GM18868 (cell line): ENCODE measurements around the gene CEP295NL.
"Not testable (repeated sequence)": the region's sequence is repeated elsewhere in the genome, so short reads cannot be mapped to it uniquely, and the experiment has no call there.

Experiments
- ATAC-seq: cut with Tn5 transposase; IDR thresholded peaks from one replicate; pipeline ENCODE4 v1.9.1; 2021; ENCODE audit warnings: mild to moderate bottlenecking, moderate library complexity; ENCODE audit not compliant: unreplicated experiment

The CEP295NL gene

DNA sequence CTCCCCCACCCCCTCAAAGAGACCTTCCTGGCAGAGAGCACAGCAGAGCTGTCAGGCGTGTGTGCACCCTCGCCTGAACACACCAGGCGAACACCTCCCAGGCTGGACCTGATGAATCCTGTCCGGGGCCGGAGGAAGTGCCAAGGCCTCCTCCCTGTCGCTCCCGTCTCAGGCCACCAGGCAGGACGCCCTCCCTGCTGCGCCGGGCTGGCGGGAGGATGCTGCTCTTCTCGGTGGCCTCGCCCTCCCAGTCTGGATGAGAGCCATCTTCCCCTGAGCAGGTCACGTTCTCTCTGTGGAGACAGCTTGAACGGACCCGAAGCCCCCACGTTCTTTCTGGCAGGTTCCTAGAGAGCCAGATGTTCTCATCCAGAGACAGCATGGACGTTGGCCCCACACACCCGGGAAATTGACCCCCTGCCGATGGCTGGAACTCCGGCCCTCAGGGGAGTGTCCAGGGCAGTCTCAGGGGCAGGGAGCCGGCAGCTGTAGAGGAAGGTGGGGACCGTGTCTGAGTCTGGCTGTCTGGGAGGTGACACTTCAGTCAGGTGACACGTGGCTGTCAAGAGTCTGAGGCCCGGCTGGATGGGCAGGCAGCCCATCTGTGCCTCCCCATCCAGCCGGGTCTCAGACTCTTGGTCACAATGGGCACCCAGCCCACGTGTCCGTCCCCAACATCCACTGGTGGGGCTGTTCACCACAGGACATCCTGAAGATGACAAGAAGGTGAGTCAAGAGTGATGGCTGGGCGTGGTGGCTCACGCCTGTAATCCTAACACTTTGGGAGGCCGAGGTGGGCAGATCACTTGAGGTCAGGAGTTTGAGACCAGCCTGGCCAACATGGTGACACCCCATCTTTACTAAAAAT is 27.1 kb upstream of the CEP295NL start:
- no peak for ATAC-seq

DNA sequence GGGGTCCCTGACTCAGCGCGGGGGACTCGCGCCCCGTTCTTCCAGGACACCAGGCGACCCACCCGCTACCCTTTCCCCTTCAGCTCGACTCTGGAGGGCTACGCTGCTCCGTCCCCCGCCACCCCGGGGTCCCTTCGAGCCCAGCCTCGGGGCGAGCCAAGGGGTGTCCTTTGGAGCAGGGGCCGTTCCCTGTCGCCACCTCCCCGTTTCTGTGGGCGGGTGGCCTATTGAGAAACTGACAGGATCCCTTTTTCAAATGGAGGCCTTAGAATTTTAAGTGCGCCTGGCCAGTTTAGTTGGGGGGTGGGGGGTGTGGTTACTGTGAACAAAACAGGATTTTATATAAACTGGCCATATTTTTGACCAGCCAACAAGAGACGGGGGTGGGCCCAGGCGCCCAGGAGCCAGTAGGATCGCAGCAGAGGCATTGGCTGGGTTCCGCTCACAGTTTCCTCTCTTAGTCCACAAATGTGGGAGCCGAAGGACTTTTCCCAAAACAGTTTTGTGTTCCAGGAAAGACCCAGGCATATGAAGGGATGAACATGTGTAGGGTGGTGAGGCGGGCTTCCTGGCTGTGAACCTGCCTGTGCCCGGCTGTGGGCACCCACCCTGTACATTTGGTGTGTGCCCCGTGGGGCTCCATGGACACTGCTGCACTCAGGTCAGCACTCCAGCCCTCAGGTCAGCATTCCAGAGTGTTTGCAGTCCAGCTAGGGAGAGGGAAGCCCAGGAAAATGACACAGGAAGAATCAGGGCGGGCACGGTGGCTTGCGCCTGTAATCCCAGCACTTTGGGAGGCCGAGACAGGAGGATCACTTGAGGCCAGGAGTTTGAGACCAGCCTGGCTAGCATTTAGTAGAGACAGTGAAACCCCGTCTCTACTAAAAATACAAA is 22.9 kb upstream of the CEP295NL start:
- ATAC-seq: no peak

DNA sequence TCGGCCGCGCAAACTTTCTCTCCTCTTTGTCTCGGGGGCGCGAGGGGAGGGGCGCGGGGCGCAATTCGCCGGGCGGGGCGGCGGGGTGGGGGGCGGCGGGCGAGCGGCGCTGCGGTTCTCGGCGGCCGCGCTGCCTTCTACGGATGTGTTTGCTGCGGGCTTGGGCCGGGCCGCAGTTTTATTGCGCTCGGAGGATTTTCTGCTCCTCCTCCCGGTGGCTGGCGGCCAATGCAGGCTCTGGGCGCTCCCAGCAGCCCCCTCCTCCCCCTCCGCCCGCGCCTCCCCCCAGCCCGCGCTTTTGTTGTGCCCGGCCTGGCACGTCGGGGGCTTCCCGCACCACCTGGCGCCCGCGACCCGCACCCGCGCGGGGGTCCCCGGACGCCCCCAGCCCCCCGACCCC is 22.2 kb upstream of the CEP295NL start, which contains the start of gene TIMP2:
Gene TIMP2 (minus strand): TSS at position 154 of the 400 bp plus-strand sequence. CDS start 299 bp downstream, outside the sequence.
- ATAC-seq: no peak

DNA sequence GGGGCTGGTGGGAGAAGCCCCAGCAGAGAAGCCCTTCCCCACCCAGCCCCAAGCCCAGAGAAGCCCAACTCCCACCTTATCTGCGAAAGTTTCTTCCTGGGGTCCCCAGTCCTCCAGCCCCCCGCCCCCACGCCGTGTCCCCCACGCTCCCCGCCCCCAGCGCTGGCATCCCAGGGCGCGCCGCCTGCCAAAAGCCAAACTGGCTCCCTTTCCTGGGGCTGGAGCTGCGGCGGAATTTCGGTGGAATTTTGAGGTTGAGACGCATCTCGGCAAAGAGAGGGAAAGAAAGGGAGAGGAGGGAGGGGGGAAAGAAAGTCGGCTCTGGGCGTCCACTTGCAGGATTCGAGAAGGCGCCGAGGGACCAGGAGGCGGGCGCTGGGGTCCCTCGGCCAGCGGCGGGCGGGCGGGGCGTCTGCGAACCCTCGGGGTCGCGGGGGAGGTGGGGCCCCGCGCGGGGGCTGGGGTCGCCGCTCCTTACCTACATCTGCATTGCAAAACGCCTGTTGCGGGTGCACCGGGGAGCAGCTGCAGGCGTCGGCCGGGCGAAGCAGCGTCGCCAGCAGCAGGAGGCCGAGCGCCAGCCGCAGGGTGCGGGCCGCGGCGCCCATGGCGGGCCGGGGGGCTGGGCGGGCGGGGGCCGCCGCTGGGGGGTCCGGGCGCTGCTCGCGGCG is 21.6 kb upstream of the CEP295NL start:
- ATAC-seq: no peak

DNA sequence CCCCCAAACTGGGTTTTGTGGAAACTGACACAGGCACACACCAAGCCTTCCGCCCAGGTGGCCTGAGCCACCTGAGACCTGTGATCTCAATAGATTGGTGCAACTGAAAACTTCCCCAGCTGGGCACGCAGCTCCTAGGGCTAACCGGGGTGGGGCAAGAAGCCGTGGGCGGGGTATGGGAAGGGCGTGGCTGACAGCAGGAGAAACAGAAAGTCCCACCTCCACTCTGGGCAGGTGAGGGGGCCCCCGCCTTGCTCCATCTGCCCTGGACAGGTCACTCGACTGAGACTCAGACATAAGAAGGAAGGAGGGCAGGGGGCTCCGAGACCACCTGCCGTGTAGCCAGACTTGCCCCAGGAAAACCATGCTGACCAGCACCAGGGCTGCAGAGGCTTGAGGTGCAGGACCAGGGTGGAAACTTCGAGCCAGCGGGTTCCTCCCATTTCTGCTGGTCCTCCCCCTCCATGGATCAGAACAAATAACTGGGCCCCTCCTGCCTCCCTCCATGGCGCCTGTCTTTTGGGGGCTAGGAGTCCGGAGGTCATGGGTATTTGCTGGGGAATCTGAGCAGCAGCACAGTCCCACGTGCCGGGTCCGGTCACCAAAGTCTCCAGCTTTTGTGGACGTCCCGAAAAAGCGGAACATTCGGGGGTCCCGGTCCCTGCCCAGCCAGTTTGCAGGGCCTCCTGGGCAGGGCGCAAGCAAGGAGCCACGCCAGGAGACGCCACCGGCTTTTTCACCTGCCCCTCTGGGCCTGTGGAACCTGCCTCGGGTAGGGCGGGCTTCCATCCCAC is 20.9 kb upstream of the CEP295NL start:
- no peak for ATAC-seq

DNA sequence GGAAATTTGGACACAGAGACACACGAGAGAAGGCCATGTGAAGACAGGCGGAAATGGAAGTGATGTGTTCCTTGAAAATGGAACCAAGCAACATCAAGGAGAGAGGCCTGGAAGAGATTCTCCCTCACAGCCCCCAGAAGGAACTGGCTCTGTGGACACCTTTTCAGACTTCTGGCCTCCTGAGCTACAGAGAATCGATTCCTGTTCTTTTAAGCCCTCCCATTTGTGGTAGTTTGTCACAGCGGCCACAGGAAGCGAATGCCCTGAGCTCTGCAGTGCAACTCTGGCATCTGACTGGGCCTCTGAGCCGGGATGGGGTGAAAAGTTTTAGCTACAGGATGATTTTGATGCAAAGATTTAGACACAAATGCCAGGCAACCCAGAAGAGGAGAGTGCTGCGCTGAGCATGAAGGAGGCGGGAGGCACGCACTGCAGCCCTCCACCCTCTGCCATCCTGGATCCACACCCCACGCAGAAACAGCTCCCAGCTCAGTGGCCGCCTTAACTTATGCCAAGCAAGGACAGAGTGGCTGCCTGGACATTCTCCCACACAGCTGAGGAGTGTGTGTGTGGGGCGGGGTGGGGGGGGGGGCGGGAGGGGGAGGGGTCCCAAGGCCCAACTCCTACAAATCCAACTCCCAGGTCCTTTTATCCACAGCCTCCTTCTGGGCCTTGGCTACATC is 20.0 kb upstream of the CEP295NL start:
- no peak for ATAC-seq

DNA sequence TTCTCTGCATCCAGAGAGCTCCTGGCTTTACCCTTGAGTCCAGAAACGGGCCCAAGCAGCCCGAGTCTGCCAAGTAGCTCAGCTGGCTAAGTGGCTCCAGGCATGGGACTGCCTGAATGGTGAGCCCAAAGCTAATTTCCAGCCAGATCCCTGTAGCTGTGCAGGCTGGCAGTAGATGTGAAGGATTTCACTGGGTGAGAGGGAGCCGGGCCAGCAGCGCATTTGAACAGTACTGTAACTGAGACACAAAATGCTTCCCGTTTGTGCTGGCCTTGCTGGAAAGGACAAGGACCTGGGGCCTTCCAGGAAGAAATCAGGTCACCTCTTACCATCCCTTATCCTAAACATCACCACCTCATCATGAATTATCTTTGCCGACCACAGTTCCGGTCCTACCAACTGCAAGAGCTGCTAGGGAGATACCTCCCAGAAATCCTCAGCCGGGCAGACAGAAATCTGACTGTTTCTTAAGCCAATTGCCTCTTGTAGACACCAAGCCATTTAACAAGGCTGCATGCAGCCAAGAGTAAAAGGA is 18.5 kb upstream of the CEP295NL start:
- ATAC-seq: no peak

DNA sequence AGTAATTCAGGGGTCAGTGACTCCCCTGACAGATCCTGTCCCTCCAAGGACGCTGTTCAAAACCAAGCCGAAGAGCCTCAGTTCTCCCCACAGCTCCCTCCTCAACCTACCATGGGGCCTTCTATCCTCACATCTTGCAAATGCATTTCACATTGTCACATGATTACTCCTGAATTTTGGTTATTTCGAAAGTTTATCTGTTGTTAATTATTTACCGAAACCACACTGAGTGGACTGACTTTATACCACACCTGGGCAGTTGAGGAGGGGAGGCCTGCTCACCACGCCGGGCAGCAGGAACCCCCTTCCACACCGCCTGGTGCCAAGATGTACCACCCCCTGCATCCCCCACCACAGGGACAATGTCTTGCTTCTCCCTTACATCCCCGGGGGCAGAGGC is 17.5 kb upstream of the CEP295NL start:
- no peak for ATAC-seq

DNA sequence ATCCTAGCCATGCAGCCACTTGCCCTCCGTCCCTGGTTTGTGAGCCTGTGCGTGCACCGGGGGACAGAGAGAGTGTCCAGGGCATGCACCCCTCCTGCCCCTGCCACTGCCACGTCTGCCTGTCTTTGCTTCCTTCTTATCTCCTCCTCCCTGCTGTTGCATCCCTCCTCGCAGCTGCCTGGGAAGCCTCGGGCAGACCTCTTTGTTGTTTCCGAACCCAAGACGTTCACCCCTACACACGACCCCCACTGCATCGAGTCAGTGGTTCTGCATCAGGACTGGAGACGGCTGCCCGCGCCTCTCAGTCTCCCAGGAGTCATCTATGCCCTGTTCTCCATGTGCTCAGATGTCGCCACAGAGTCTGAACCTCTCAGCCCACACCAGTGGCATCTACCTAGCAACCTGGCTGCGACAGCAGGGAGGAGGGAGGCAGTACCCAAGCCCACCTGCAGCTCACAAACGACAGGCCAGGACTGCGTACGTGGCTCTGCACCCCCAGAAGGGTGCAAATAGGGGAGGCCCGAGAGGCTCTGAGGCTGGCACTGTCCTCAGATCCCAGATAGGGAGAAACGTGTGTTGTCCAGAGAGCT is 17.0 kb upstream of the CEP295NL start:
- no peak for ATAC-seq

DNA sequence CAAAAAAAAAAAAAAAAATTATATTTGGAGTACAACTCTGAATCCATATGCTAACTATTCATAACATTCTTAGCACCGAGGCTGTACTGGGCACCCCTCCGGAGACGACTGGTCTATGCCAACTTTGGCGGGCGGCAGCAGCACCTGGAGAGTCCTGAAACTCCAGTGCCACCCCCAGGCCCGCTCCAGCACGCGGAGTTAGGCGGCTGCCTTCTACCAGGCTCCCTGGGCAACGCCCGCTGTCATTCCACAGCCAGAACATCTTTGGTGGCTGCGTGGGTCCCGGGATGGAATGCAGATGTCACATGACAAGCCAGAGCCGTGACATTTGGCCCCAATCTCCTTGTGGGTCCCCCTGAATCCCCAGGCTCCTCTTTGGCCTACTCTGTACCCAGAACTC is 16.0 kb upstream of the CEP295NL start:
- no peak for ATAC-seq

DNA sequence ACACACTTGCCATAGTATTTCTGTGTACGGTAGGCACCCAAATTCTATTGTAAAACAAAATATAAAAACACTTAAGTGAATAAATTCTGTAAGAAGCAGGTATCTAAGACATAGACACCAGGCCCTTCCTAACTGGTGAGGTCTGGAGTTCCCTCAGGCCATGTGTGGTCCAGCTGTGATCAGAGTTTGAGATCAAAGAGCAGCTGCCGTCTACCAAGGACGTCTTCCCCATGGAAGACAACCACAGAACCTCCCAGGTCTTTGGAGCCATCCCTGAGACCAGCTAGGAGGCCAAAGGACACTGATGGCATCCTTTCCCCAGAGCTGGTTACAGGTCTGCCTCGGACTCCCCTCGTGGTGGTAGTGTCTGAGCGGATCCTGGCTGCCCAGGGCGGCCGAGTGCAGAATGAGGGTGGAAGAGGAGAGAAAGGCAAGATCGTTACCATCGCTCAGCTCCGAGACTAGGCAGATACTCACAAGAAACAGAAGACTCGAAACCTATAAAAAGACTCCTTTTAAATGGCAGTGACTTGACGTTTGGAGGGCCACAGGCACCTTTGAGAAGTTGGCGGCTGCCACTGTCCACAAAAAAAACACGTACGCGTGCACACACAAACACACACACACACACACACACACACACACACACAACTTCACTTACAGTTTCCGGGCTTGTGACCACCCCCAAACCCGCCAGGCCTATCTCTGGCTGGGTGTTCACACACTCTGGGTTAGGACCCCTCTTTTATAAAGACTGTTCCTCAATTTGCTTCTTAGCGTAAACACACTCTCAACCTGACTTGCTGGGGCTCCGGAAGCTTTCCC is 14.7 kb upstream of the CEP295NL start:
- no peak for ATAC-seq

DNA sequence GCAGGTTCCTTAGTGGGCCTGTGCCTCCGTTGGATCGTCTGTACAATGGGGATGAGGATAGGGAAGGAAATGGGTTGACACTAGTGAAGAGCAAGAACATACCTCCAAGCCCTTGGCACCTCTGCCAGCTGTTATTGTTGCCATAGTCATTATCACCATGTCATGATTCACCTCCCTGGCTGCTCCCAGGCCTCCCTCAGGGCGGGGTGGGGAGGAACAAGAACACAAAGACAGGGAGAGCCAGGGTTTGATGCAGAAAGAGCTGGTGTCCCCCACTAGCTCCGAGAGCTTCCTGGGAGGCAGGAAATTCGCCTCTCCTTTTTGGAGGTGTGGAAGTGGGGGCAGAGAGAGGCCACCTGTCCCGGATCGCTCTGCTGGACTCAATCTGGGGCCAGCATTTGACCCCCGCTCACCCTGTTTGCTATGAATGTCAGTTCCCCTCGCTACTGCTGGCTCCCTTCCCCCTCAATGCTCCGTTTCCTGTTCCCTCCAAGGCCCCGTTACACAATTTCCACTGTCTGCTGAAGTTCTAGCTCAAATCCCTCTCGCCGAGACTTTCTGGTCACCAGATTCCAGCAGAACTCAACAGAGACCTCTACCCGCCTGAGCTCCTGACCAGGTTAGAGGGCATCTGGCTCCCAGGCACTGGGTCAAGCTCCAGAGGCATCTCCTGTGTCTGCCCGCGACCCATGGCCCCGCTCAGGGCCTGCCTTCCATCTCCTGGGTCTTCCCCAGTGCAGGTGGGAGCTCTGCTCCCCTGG is 13.1 kb upstream of the CEP295NL start:
- ATAC-seq: no peak

DNA sequence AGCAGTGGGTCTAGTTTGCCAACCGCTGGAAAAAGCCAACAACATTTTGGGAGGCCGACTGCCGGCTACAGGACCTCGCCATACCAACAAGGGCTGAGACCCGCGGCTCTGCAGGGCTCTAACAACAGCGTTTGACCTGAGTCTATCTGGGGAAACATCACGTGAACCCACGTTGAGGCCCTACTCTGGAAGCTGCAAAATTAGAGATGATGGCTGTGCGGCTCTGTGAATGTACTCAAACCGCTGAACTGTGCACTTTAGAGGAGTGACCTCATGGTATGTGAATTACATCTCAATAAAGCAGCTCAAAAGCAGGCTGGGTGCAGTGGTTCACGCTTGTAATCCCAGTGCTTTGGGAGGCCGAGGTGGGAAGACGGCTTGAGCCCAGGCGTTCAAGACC is 10.1 kb upstream of the CEP295NL start:
- ATAC-seq: no peak

DNA sequence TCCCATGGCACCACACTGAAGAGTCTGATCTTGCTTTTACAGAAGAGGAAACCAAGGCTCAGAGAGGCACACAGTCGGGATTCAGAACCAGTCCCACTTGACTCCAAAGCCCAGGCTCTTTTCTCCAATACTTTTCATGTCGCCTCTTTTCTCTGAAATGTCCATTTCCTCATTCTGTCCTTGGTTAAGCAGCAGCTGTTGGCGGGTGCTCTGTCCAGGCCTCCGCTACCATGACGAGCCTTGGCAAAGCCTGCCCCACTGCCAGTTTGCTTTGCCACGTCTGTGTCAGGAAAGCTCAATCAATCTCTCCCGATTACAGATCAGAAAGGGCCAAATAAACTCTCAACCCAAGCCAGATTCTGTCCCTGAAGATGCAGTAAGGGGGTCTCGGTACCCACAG is 9.1 kb upstream of the CEP295NL start:
- no peak for ATAC-seq

DNA sequence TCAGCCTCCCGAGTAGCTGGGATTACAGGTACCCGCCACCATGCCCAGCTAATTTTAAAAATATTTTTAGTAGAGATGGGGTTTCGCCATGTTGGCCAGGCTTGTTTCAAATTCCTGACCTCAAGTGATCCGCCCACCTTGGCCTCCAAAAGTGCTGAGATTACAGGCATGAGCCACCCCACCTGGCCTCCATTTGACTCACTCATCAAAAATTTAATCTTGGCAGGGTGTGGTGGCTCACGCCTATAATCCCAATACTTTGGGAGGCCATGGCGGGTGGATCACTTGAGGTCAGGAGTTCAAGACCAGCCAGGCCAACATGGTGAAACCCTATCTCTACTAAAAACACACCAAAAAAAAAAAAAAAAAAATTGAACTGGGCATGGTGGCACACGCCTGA is 8.5 kb upstream of the CEP295NL start:
- not testable (repeated sequence) for ATAC-seq

DNA sequence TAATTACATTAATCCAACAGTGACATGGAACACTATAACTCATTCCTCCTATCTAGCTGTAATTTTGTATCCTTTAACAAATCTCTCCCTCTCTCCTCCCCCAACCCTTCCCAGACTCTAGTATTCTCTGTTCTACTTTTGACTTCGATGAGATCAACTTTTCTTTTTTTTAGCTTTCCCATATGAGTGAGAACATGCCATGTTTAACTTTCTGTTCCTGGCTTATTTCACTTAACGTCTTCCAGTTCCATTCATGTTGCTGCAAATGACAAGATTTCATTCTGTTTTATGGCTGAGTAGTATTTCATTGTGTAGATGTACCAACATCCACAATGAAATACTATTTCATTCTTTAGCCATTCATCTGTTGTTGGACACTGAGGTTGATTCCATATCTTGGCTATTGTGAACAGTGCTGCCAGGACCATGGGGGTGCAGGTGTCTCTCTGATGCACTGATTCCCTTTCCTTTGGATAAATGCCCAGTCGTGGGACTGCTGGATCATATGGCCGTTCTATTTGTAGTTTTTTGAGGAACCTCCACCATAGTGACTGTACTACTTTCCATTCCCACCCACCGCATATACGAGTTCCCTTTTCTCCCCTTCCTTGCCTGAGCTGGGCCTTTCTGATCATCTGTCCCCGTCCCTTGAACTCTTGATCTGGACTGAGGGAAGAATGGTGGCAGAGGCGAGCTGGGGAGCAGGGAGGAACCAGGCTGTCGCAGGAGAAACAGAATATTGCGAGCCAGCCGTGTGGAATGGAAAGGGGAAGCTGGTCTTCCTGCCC is 7.7 kb upstream of the CEP295NL start:
- no peak for ATAC-seq

DNA sequence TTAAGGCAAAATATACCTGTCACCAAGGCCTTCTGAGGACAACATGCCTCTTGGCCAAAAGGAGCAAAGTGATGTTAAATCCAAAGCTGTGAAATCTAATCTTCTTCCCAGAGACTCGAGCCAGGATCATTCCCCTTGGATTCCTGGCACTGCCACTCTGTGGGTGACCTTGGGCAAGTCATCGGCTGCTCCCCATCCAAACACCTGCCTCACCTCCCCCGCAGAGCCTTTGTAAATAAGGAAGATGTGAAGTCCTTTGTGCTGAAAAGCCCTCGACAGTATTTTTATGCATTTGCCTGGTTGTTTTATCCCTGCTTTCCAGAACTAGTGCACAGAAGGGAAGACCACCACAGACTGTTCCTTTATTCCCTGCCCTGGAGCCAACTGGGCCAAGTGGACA is 5.4 kb upstream of the CEP295NL start:
- no peak for ATAC-seq
